ENCODE results near the gene SH2D4B.

Gene SH2D4B

DNA sequence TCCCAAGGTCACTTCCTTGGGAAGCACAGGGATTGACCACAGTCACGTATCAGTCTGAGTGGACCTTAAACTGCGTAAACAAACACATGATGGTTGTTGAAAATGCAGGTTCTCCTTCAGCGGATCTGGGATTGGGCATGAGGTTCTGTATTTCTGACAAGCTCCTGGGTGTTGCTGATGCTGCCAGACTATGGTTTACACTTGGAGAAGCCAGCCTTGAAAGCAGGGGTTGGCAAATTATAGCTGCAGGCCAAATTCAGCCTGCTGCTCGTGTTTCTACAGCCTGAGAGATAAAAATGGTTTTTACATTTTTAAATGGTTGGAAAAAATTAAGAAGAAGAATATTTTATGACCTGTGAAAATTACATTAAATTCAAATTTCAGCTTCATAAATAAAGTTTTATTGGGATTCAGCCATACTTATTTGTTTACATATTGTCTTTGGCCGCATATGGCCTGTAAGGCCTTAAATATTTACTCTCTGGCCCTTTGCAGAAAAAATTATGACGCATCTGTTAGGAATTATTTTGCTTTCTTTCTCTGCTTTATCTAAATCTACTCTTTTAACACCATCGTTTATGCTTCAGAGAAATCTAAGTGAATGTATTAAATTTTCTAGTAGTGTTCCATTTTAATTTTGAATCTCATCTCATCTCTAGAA is 109.6 kb downstream of the SH2D4B start:
- DNase-seq = no peak

DNA sequence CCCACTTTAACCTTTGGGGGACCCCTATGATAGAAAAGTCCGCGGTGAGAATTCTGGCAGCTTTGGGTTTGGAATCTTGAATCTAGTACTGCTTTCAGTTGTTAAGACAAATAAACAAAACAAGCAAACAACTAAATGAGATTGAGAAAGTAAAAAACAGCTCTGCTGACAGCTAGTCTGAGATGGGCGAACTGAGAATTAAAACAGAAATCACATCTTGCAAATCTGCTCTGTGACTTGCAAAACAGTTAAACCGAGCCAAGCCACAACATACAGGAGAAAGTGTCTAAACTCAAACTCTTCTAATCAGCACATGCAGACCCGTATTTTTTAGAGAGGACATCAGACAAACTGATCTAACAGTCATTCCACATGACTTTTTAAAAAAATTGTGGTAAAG is 110.4 kb downstream of the SH2D4B start:
- DNase-seq = no peak

GRCh38 chr10:80649183-80649582 is 111.5 kb downstream of the SH2D4B start:
- no peak for DNase-seq

DNA sequence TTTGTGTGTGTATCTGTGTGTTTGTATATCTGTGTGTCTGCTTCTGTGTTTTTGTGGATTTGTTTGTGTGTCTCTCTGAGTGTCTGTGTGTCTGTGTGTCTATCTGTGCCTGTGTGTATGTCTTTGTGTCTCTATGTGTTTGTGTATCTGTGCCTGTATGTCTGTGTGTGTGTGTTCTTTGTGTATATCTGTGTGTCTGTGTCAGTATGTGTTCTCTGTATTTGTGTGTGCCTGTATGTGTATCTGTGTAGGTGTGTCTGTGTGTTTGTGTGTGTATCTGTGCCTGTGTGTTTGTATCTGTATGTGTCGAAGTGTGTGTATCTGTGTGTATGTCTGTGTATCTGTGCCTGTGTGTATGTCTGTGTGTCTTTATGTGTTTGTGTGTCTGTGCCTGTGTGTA is 118.2 kb downstream of the SH2D4B start:
- no peak for DNase-seq

DNA sequence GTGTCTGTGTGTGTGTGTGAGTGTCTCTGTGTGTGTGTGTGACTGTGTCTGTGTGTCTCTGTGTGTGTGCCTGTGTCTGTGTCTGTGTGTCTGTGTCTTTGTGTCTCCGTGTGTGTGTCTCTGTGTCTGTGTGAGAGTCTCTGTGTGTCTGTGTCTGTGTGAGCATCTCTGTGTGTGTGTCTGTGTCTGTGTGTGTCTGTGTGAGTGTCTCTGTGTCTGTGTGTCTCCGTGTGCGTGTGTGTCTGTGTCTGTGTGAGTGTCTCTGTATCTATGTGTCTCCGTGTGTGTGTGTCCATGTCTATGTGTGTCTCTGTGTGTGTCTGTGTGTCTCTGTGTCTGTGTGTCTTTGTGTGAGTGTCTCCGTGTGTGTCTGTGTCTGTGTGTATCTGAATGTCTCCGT is 120.4 kb downstream of the SH2D4B start:
- DNase-seq = no peak

- DNase-seq = no peak
Measured at GRCh38 chr10:80659289-80659688, 121.6 kb downstream of the SH2D4B start.

- no peak for DNase-seq
Measured at GRCh38 chr10:80660266-80660665, 122.6 kb downstream of the SH2D4B start.

DNA sequence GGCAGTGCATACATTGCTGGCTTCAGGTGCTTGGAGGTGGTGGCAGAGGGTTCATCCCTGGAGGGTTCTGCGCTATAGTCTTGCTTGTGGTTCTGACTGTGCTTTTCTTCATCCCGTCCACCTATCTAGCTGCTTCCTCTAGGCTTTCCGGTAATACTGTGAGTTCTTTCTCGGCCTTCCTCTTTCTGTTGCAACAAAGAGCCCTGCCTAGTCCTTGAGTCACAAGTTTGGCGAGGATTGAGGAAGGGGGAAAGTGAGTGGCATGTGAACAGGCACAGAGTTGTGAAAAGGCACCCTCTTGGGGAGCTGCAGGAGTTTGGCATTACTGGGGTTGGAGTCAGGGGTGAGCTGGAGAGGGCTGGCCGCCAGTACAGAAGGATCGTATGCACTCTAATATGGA is 123.0 kb downstream of the SH2D4B start:
- peak in 1 of 2 donors; percentile 50 for DNase-seq

DNA sequence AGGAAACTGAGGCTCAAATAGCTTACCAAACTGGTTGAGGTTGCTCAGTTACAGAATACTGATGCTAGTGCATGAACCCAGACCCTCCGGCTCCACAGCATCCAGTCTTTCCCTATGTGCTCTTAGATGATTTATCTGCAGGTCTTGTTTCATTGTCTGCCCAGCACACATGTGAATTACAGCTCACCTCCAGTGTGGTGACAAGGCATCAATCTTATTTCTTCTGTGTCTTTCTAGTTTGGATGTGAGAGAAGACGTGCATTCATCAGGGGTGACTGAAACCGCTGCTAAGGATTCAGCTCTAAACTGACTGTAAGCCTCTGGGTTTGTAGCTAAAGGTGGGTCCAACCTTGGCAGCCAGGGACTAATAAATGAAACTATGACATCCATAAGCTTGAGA is 123.8 kb downstream of the SH2D4B start:
- no peak for DNase-seq

GRCh38 chr10:80662429-80663261 is 124.9 kb downstream of the SH2D4B start:
- peak; percentile 56 to 60 for DNase-seq

DNA sequence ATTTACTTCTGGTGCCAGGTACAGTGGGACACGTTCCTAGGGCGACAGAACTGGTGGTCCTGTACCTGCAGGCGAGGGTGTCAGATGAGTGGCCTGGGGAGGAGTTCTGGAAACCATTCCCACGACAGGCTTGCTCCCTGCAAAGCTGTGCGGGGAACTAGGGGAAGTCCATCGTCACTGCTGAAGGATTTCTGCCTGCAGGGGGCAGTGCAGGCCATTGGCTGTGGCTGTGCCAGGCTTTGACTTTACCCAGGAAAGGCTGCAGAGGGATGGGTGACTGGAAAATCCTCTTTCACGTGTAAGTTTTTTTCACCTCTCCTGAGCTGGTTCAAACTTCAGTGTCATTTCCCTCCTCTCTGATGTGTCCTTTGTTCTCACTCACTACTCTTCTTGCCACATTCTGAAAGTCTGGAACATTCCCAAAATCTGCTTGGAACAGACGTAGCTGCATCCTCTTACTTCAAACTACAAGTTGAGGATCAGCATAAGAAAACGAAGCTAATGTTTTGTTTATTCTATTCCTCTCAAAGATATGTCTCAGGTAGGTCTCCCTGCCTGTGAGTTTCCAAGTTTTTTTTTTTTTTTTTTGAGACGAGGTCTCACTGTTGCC is 126.5 kb downstream of the SH2D4B start:
- peak; percentile 30 to 32 for DNase-seq

DNA sequence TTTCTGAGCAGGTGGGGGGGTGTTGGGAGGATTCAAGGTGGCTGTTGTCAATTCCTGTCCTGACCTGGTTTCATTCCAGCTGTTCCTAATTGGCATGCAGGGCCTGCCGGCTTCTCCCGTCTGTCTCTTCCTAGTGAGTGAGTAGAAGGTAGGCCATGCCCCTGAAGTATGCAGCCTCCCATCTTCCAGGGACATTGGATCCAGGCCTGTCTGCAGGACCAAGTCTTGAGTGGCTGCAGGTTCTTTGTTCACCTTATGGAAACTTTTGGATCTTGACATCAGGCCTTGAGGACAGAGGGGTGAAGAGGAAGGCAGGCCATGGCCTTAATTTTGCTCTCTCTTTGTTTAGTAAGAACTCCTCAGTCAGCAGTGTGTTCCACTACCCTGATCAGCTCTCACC is 131.8 kb downstream of the SH2D4B start:
- no peak for DNase-seq

DNA sequence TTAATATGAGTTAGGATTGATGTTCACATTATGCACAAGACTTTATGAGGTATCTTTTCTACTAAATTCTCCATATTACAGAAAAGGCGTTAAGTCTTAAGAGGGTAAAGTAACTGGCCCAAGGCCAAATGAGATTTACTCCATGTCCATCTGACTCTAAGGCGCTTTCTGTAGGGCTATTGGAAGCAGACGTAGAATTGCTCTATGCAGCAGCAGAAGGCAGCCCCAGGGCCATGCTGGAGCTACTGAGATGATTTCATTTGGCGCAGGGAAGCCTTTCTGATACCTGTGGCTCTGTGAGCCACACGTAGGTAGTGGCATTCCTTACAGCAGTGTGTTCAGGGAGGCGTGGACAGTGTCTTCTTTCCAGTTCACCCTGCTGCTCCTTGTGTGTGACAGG is 133.1 kb downstream of the SH2D4B start:
- no peak for DNase-seq

- no peak for DNase-seq
Measured at GRCh38 chr10:80671847-80672246, 134.1 kb downstream of the SH2D4B start.

DNA sequence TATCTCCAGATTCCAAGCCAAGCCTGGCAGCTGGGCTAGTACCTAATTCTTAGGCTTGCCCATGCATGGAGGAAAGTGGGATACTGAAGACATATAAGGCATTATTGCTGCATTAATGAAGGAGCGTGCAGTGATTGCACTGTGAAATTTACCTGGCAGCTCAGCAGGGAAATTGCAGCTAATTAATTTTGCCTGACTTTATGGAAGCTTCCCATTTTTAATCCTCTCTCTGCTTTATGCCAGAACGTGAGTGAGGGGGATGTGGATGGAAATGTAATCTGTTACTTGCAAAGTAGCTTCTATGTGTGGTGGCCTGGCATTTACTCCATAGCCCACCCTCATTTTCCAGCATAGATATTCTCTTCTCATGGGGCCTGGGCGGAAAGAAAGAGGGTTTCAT is 134.9 kb downstream of the SH2D4B start:
- DNase-seq = no peak

GRCh38 chr10:80674809-80675208 is 137.1 kb downstream of the SH2D4B start:
- DNase-seq = no peak

GRCh38 chr10:80681142-80681541 is 143.4 kb downstream of the SH2D4B start:
- no peak for DNase-seq

- peak in 1 of 2 donors; percentile 62 for DNase-seq
Measured at GRCh38 chr10:80684259-80684658, 146.6 kb downstream of the SH2D4B start.

DNA sequence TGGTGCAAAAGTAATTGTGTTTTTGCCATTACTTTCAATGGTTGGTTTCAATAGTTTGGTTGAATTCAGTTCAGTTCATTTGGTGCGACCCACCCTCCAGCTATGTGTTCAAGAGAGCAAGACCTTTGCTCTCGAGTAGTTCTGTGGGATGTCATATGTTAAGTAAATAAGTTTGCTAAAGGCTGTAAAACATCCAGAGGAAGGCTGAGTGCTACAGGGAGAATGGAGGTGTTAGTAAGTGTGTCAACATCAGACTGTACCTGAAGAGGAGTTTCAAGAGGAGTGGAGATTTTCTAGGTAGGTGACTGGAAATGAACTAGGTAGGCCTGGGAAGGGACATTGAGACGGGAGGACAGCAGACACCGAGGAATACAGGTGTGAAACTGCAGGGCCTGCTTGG is 147.7 kb downstream of the SH2D4B start:
- DNase-seq = no peak

DNA sequence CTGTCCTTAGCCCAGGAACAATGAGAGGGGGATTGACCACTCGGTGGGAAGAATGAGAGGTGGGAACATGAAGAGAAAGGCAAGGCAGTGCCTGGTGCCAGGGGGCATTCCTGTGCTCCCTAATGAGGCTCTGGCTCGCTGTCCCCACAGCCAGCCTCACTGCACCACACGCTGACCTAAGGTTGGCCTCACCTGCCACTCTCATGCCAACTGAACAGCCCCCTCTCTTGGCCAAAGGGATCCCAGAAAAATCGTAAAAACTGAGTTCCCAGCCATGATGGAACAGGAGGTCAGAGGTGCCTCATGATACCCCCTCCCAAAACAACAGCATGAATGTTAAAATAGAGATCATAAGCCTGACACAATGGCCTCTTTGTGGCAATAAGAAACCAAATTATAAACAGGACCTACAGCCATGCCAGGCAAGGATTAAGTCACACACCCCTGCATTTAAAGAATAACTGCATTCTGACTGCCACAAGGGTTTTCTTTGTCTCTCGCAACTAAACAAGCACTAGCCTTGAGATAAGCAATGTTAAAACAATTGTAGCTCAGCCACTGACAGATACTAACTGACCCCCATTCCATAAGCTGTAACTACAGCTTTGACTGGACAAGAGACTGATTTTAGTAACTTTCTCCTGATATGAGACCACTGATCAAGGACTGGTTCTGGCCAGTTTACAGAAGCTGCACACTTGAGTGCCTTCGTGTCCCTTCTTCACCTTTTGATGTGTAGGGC is 149.2 kb downstream of the SH2D4B start:
- no peak for DNase-seq

DNA sequence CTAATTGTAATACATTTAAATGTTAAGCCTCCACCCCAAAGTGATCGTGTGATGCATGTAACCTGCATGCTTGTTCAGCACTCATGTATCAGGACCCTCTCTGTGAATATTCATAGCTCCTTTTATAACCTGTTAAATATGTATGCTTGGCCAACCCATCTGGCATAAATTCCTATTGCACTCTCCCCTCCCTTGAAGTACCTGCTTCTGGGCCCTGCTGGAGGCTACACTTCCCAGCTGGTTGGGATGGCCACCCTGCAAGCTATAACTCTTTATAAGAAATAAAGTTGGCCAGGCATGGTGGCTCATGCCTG is 149.7 kb downstream of the SH2D4B start:
- no peak for DNase-seq

GRCh38 chr10:80690434-80690833 is 152.7 kb downstream of the SH2D4B start:
- no peak for DNase-seq

DNA sequence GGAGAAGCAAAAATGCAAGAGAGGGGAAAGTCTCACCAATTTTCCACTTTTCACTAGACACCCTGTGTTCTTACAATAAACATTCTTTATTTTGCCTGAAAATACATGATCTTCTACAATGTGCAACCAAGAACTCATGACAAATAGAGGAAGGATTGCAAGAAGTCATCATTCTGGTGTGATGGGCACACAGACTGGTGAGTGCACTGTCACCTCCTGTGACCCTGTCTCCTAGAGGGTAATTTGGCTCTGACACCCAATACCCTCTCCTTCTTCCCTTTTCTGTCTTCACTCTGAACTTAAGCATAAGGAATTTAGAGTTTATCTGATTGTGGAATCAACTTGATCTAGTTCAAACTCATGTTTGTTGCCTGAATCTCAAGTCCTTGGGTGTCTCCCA is 153.7 kb downstream of the SH2D4B start:
- DNase-seq = no peak

DNA sequence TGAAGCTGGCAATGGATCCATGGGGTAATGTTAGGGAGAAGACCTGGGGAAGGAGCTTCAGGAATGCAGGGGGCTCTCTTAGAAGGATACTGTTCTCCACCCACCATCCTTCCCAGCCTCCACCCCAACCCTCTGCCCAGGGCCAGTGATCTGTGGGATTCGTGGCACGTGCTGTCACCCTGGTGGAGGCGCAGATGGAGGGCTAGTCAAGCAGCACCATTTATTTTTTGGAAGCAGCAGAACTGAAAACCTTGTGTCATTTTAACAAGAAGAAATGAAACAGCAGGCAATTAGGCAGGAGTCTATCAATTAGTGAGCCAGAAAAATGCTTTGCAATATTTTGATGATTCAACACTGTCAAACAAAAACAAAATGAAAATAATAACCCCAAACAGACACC is 155.9 kb downstream of the SH2D4B start:
- DNase-seq = no peak
